Thyroid gland (tissue), 4 donors: ENCODE data around the gene KNL1. TPM values are rescaled to one million over a fixed set of nuclear protein-coding genes. Genes with fewer than 3 reads are reported as not detected.

Experiments
- DNase-seq, 2 donors: peaks; one replicate each; pipeline ENCODE4 v3.0.0-alpha.2; 2019
- H3K27ac ChIP-seq, 3 donors: fragments of 200-600 bp; sonication (generic); 1 replicate in 2 of 3; 2 replicates in 1 of 3; pipeline ENCODE4 v1.5.1; 2016 to 2019; ENCODE audit warnings: mild to moderate bottlenecking in 1 of 3, moderate library complexity in 1 of 3
- H3K27me3 ChIP-seq: fragments of 200-600 bp; sonication (generic); one replicate; pipeline ENCODE4 v1.5.1; 2019
- H3K36me3 ChIP-seq, 2 donors: fragments of 200-600 bp; sonication (generic); one replicate each; pipeline ENCODE4 v1.5.1; 2016 to 2019
- H3K4me1 ChIP-seq, 2 donors: fragments of 200-600 bp; sonication (generic); one replicate each; pipeline ENCODE4 v1.5.1; 2017 to 2019
- H3K4me3 ChIP-seq, 3 donors: fragments of 200-600 bp; sonication (generic); replicated peaks in 1 of 3; 1 replicate in 2 of 3; 2 replicates in 1 of 3; pipeline ENCODE4 v1.5.1; 2016; ENCODE audit warnings: mild to moderate bottlenecking in 1 of 3
- H3K9me3 ChIP-seq: fragments of 200-600 bp; sonication (generic); one replicate; pipeline ENCODE4 v1.5.1; 2017
- CTCF ChIP-seq, 6 experiments: fragments of 200-600 bp in 3 of 6; fragments of 450-650 bp in 3 of 6; sonication (generic) in 3 of 6; IDR thresholded peaks; one replicate each; pipeline ENCODE4 v1.5.1; 2016 to 2019; ENCODE audit warnings: antibody characterized with exemption in 6 of 6, mild to moderate bottlenecking in 2 of 6, inconsistent platforms in 1 of 6, moderate library complexity in 1 of 6
- POLR2A ChIP-seq, 2 donors: fragments of 450-650 bp; IDR thresholded peaks; one replicate each; pipeline ENCODE4 v1.6.1; 2017; ENCODE audit warnings: antibody characterized with exemption in 2 of 2, mild to moderate bottlenecking in 2 of 2, moderate library complexity in 1 of 2
- WGBS, 2 donors: methylation state at CpG; one replicate each; pipeline ENCODE4 v1.1.5; 2017; 5-methylcytosine and 5-hydroxymethylcytosine counted together
- intact Hi-C: fragments of 100-400 bp; cut with DNase I; formaldehyde crosslinking; loops from one replicate; pipeline ENCODE4 v1.15.1; 2023
- total RNA-seq, 4 donors: library from RNA; depleted of rRNA; stranded (reverse); fragments of >200 nt; gene quantifications; one replicate each; pipeline ENCODE4 v1.2.3, GENCODE V29; 2016

KNL1 gene
- total RNA-seq, 4 donors from 2014 or later, result 0.78 to 3.8 (median 0.93) TPM

GRCh38 chr15:40550341-40551037 is 43.6 kb upstream of the KNL1 start:
- TF ChIP-seq POLR2A (IDR thresholded peaks at IDR 0.05) (no peak), CTCF (IDR thresholded peaks at IDR 0.05) (no peak)
- no peak for DNase-seq
- intact Hi-C loops, result no loop called here
- Histone ChIP-seq H3K27ac (no peak overlapping the region), H3K9me3 (no peaks in the 10 kb centered on the region), H3K27me3 (no peaks in the 10 kb centered on the region), H3K4me1 (peaks cover 0 to 10% of the 10 kb centered on the region in 2 donors), H3K4me3 (no peak overlapping the region), H3K36me3 (peaks cover 2 to 3% of the 10 kb centered on the region in 2 donors)
- 94 to 95% methylated on average over 6 of the region's 6 CpGs for WGBS, 2 donors

- 48 to 92% methylated on average over 4 of the region's 4 CpGs for WGBS, 2 donors
- Histone ChIP-seq H3K9me3 (no peaks in the 10 kb centered on the region), H3K27me3 (no peaks in the 10 kb centered on the region), H3K27ac (peak overlapping the region in 2 of 3 donors; percentile 28 to 97), H3K4me1 (peaks cover 0 to 10% of the 10 kb centered on the region in 2 donors), H3K4me3 (no peak overlapping the region), H3K36me3 (peaks cover 10 to 11% of the 10 kb centered on the region in 2 donors)
- no peak for TF ChIP-seq POLR2A (IDR thresholded peaks at IDR 0.05)
- no peak for TF ChIP-seq CTCF (IDR thresholded peaks at IDR 0.05)
- intact Hi-C loops, result no loop called here
- no peak for DNase-seq
Observed at GRCh38 chr15:40554161-40554525, 39.9 kb upstream of the KNL1 start.

GRCh38 chr15:40555876-40556275 is 38.2 kb upstream of the KNL1 start:
- no peak overlapping the region for H3K27ac ChIP-seq
- no peak overlapping the region for H3K4me3 ChIP-seq
- 93 to 97% methylated on average over 2 of the region's 2 CpGs for WGBS, 2 donors
- TF ChIP-seq CTCF (IDR thresholded peaks at IDR 0.05) (no peak), POLR2A (IDR thresholded peaks at IDR 0.05) (no peak)
- peaks cover 10 to 11% of the 10 kb centered on the region in 2 donors for H3K36me3 ChIP-seq
- no peaks in the 10 kb centered on the region for H3K27me3 ChIP-seq
- intact Hi-C loops, result no loop called here
- H3K4me1 ChIP-seq, result peaks cover 0 to 10% of the 10 kb centered on the region in 2 donors
- no peaks in the 10 kb centered on the region for H3K9me3 ChIP-seq
- DNase-seq, result no peak

GRCh38 chr15:40558952-40559742 is 34.9 kb upstream of the KNL1 start:
- Histone ChIP-seq H3K36me3 (peaks cover 10 to 11% of the 10 kb centered on the region in 2 donors), H3K4me1 (peaks cover under 1 to 6% of the 10 kb centered on the region in 2 donors), H3K9me3 (no peaks in the 10 kb centered on the region), H3K27ac (no peak overlapping the region), H3K4me3 (no peak overlapping the region), H3K27me3 (no peaks in the 10 kb centered on the region)
- 90 to 91% methylated on average over 6 of the region's 6 CpGs for WGBS, 2 donors
- DNase-seq, result no peak
- intact Hi-C loops, result no loop called here
- no peak for TF ChIP-seq POLR2A (IDR thresholded peaks at IDR 0.05)

GRCh38 chr15:40562691-40563090 is 31.4 kb upstream of the KNL1 start:
- Histone ChIP-seq H3K9me3 (no peaks in the 10 kb centered on the region), H3K4me1 (peaks cover 4 to 12% of the 10 kb centered on the region in 2 donors), H3K27me3 (no peaks in the 10 kb centered on the region), H3K4me3 (no peak overlapping the region), H3K36me3 (peaks cover 0 to 3% of the 10 kb centered on the region in 2 donors), H3K27ac (no peak overlapping the region)
- intact Hi-C loops, result loop anchor here (10.0 kb wide), 1 partner anchor 212 kb away; no protein-coding TSS in a partner anchor
- TF ChIP-seq CTCF (IDR thresholded peaks at IDR 0.05) (no peak), POLR2A (IDR thresholded peaks at IDR 0.05) (no peak)
- peak in 1 of 2 donors; percentile 53 for DNase-seq
- whole genome bisulfite sequencing, 2 donors, result 48 to 79% methylated on average over 2 of the region's 2 CpGs
